Measurements from ENCODE around the gene KCNQ1OT1.

Gene KCNQ1OT1

GRCh38 chr11:2580061-2580421 lies 119.8 kb downstream of the KCNQ1OT1 start:
- H3K9me3 ChIP-seq (ENCODE audit: low read length) = no peaks in the 10 kb centered on the region
- no peak overlapping the region for H3K4me3 ChIP-seq (ENCODE audit: low read length)
- no peak overlapping the region for H2AFZ ChIP-seq (ENCODE audit: low read depth, low read length)
- H3K36me3 ChIP-seq (ENCODE audit: insufficient read depth, low read length) = no peaks in the 10 kb centered on the region
- peaks cover 12% of the 10 kb centered on the region for H3K27me3 ChIP-seq (ENCODE audit: insufficient read depth, low read length)
- H3K4me1 ChIP-seq (ENCODE audit: insufficient read depth, low read length) = no peaks in the 10 kb centered on the region

- Histone ChIP-seq H3K27me3 (ENCODE audit: insufficient read depth, low read length) (peaks cover 12% of the 10 kb centered on the region), H2AFZ (ENCODE audit: low read depth, low read length) (no peak overlapping the region), H3K9me3 (ENCODE audit: low read length) (no peaks in the 10 kb centered on the region), H3K36me3 (ENCODE audit: insufficient read depth, low read length) (no peaks in the 10 kb centered on the region), H3K4me1 (ENCODE audit: insufficient read depth, low read length) (no peaks in the 10 kb centered on the region), H3K4me3 (ENCODE audit: low read length) (no peak overlapping the region)
Measured at GRCh38 chr11:2579315-2580060, 120.3 kb downstream of the KCNQ1OT1 start.

GRCh38 chr11:2578929-2579270 lies 120.9 kb downstream of the KCNQ1OT1 start:
- Histone ChIP-seq H3K36me3 (ENCODE audit: insufficient read depth, low read length) (no peaks in the 10 kb centered on the region), H3K4me3 (ENCODE audit: low read length) (no peak overlapping the region)

GRCh38 chr11:2577991-2578928 lies 121.5 kb downstream of the KCNQ1OT1 start:
- peaks cover 12% of the 10 kb centered on the region for H3K27me3 ChIP-seq (ENCODE audit: insufficient read depth, low read length)
- H3K4me3 ChIP-seq (ENCODE audit: low read length) = no peak overlapping the region
- H3K36me3 ChIP-seq (ENCODE audit: insufficient read depth, low read length) = no peaks in the 10 kb centered on the region
- H3K9me3 ChIP-seq (ENCODE audit: low read length) = no peaks in the 10 kb centered on the region
- H2AFZ ChIP-seq (ENCODE audit: low read depth, low read length) = no peak overlapping the region
- H3K4me1 ChIP-seq (ENCODE audit: insufficient read depth, low read length) = no peaks in the 10 kb centered on the region

More at GRCh38 chr11:2578929-2579270, 120.9 kb downstream of the KCNQ1OT1 start:
- no peak overlapping the region for H2AFZ ChIP-seq (ENCODE audit: low read depth, low read length)
- H3K9me3 ChIP-seq (ENCODE audit: low read length) = no peaks in the 10 kb centered on the region
- H3K27me3 ChIP-seq (ENCODE audit: insufficient read depth, low read length) = peaks cover 12% of the 10 kb centered on the region
- no peaks in the 10 kb centered on the region for H3K4me1 ChIP-seq (ENCODE audit: insufficient read depth, low read length)

GRCh38 chr11:2577031-2577990 lies 122.5 kb downstream of the KCNQ1OT1 start:
- Histone ChIP-seq H2AFZ (ENCODE audit: low read depth, low read length) (no peak overlapping the region), H3K27me3 (ENCODE audit: insufficient read depth, low read length) (peaks cover 12% of the 10 kb centered on the region), H3K4me3 (ENCODE audit: low read length) (no peak overlapping the region), H3K36me3 (ENCODE audit: insufficient read depth, low read length) (no peaks in the 10 kb centered on the region), H3K9me3 (ENCODE audit: low read length) (no peaks in the 10 kb centered on the region), H3K4me1 (ENCODE audit: insufficient read depth, low read length) (no peaks in the 10 kb centered on the region)

- Histone ChIP-seq H3K36me3 (ENCODE audit: insufficient read depth, low read length) (no peaks in the 10 kb centered on the region), H3K4me3 (ENCODE audit: low read length) (no peak overlapping the region), H3K9me3 (ENCODE audit: low read length) (peaks cover under 1% of the 10 kb centered on the region)
Measured at GRCh38 chr11:2576549-2576948, 123.2 kb downstream of the KCNQ1OT1 start.

GRCh38 chr11:2576111-2576510 lies 123.7 kb downstream of the KCNQ1OT1 start:
- Histone ChIP-seq H3K36me3 (ENCODE audit: insufficient read depth, low read length) (no peaks in the 10 kb centered on the region), H3K4me1 (ENCODE audit: insufficient read depth, low read length) (no peaks in the 10 kb centered on the region), H3K27me3 (ENCODE audit: insufficient read depth, low read length) (peaks cover 12% of the 10 kb centered on the region), H3K4me3 (ENCODE audit: low read length) (no peak overlapping the region), H3K9me3 (ENCODE audit: low read length) (peaks cover 3% of the 10 kb centered on the region), H2AFZ (ENCODE audit: low read depth, low read length) (no peak overlapping the region)

More at GRCh38 chr11:2576549-2576948, 123.2 kb downstream of the KCNQ1OT1 start:
- H3K4me1 ChIP-seq (ENCODE audit: insufficient read depth, low read length) = no peaks in the 10 kb centered on the region
- peaks cover 12% of the 10 kb centered on the region for H3K27me3 ChIP-seq (ENCODE audit: insufficient read depth, low read length)
- no peak overlapping the region for H2AFZ ChIP-seq (ENCODE audit: low read depth, low read length)

GRCh38 chr11:2575591-2576051 lies 124.2 kb downstream of the KCNQ1OT1 start:
- Histone ChIP-seq H3K4me1 (ENCODE audit: insufficient read depth, low read length) (no peaks in the 10 kb centered on the region), H3K27me3 (ENCODE audit: insufficient read depth, low read length) (peaks cover 8% of the 10 kb centered on the region), H3K9me3 (ENCODE audit: low read length) (peaks cover 4% of the 10 kb centered on the region), H3K4me3 (ENCODE audit: low read length) (no peak overlapping the region), H2AFZ (ENCODE audit: low read depth, low read length) (no peak overlapping the region), H3K36me3 (ENCODE audit: insufficient read depth, low read length) (no peaks in the 10 kb centered on the region)

GRCh38 chr11:2574553-2575535 lies 125.0 kb downstream of the KCNQ1OT1 start:
- no peaks in the 10 kb centered on the region for H3K36me3 ChIP-seq (ENCODE audit: insufficient read depth, low read length)
- no peak overlapping the region for H3K4me3 ChIP-seq (ENCODE audit: low read length)
- no peak overlapping the region for H2AFZ ChIP-seq (ENCODE audit: low read depth, low read length)
- peaks cover 8% of the 10 kb centered on the region for H3K9me3 ChIP-seq (ENCODE audit: low read length)
- H3K27me3 ChIP-seq (ENCODE audit: insufficient read depth, low read length) = peaks cover 5% of the 10 kb centered on the region
- H3K4me1 ChIP-seq (ENCODE audit: insufficient read depth, low read length) = no peaks in the 10 kb centered on the region

- Histone ChIP-seq H3K36me3 (ENCODE audit: insufficient read depth, low read length) (no peaks in the 10 kb centered on the region), H3K9me3 (ENCODE audit: low read length) (peaks cover 8% of the 10 kb centered on the region), H3K4me3 (ENCODE audit: low read length) (no peak overlapping the region)
Measured at GRCh38 chr11:2574043-2574552, 125.7 kb downstream of the KCNQ1OT1 start.

GRCh38 chr11:2573240-2574042 lies 126.4 kb downstream of the KCNQ1OT1 start:
- Histone ChIP-seq H3K9me3 (ENCODE audit: low read length) (peaks cover 8% of the 10 kb centered on the region), H3K4me3 (ENCODE audit: low read length) (no peak overlapping the region), H3K27me3 (ENCODE audit: insufficient read depth, low read length) (peaks cover 2% of the 10 kb centered on the region), H3K4me1 (ENCODE audit: insufficient read depth, low read length) (no peaks in the 10 kb centered on the region), H3K36me3 (ENCODE audit: insufficient read depth, low read length) (no peaks in the 10 kb centered on the region), H2AFZ (ENCODE audit: low read depth, low read length) (no peak overlapping the region)

More at GRCh38 chr11:2574043-2574552, 125.7 kb downstream of the KCNQ1OT1 start:
- no peak overlapping the region for H2AFZ ChIP-seq (ENCODE audit: low read depth, low read length)
- no peaks in the 10 kb centered on the region for H3K4me1 ChIP-seq (ENCODE audit: insufficient read depth, low read length)
- H3K27me3 ChIP-seq (ENCODE audit: insufficient read depth, low read length) = peaks cover 3% of the 10 kb centered on the region
